CD8-positive, alpha-beta memory T cell (primary cell): ENCODE results near the gene FAM13A. TPM values are rescaled to one million over a fixed set of nuclear protein-coding genes. Genes with fewer than 3 reads are reported as not detected.

ENCODE experiments used
- CTCF ChIA-PET: fragments of 350-600 bp; sonication (Branson Sonifier 250); formaldehyde crosslinking; loops from one replicate; lab custom pipeline; 2021; ENCODE audit warnings: antibody characterized with exemption; lab: Charles Lee
- POLR2A ChIA-PET: fragments of 350-600 bp; sonication (Branson Sonifier 250); formaldehyde crosslinking; loops from one replicate; lab custom pipeline; 2021; ENCODE audit warnings: antibody characterized with exemption; lab: Charles Lee
- DNase-seq, 5 donors: peaks; one replicate each; pipeline versions ENCODE4 v3.0.0 to v3.0.0-alpha.2; 2020 to 2022; ENCODE audit warnings: mixed read lengths in 1 of 5
- H3K27ac ChIP-seq: one replicate; pipeline ENCODE4 v1.7.0; 2013; ENCODE audit warnings: low read depth, mild to moderate bottlenecking, low read length, moderate library complexity
- H3K27me3 ChIP-seq: 2 replicates; pipeline ENCODE4 v1.7.0; 2013; ENCODE audit warnings: low read length, mild to moderate bottlenecking; ENCODE audit not compliant: insufficient read depth, poor library complexity, severe bottlenecking
- H3K36me3 ChIP-seq: 2 replicates; pipeline ENCODE4 v1.7.0; 2013; ENCODE audit warnings: mild to moderate bottlenecking, low read length, moderate library complexity; ENCODE audit not compliant: insufficient read depth
- H3K4me1 ChIP-seq: 2 replicates; pipeline ENCODE4 v1.7.0; 2013; ENCODE audit warnings: mild to moderate bottlenecking, low read length, moderate library complexity; ENCODE audit not compliant: insufficient read depth
- H3K4me3 ChIP-seq: 2 replicates; pipeline ENCODE4 v1.7.0; 2013; ENCODE audit warnings: mild to moderate bottlenecking, low read length
- H3K9me3 ChIP-seq: 2 replicates; pipeline ENCODE4 v1.7.0; 2013; ENCODE audit warnings: mild to moderate bottlenecking, low read length
- H3K27ac Mint-ChIP-seq, 8 donors: one replicate each; pipeline ENCODE4 v1.8.0; 2020 to 2021; ENCODE audit warnings: mixed read lengths in 8 of 8, mild to moderate bottlenecking in 6 of 8, inconsistent platforms in 3 of 8, moderate library complexity in 3 of 8
- H3K27me3 Mint-ChIP-seq, 2 donors: one replicate each; pipeline ENCODE4 v1.8.0; 2020 to 2021; ENCODE audit warnings: mixed read lengths in 2 of 2, mild to moderate bottlenecking in 1 of 2, moderate library complexity in 1 of 2
- H3K36me3 Mint-ChIP-seq, 3 donors: one replicate each; pipeline ENCODE4 v1.8.0; 2020 to 2021; ENCODE audit warnings: mixed read lengths in 3 of 3, inconsistent platforms in 1 of 3, mild to moderate bottlenecking in 1 of 3
- H3K4me1 Mint-ChIP-seq, 3 donors: one replicate each; pipeline ENCODE4 v1.8.0; 2020 to 2021; ENCODE audit warnings: mixed read lengths in 3 of 3, inconsistent platforms in 1 of 3, mild to moderate bottlenecking in 1 of 3
- H3K4me3 Mint-ChIP-seq, 7 donors: one replicate each; pipeline ENCODE4 v1.8.0; 2020 to 2021; ENCODE audit warnings: mixed read lengths in 7 of 7, mild to moderate bottlenecking in 6 of 7, moderate library complexity in 4 of 7, inconsistent platforms in 2 of 7
- H3K9me3 Mint-ChIP-seq, 5 donors: one replicate each; pipeline ENCODE4 v1.8.0; 2020 to 2022; ENCODE audit warnings: mixed read lengths in 5 of 5, mild to moderate bottlenecking in 3 of 5, moderate library complexity in 2 of 5, inconsistent platforms in 1 of 5
- polyA plus RNA-seq: library from polyadenylated mRNA; unstranded; fragments of 300-500 nt; fragmentation: Illumina TruSeq; gene quantifications from one replicate; pipeline ENCODE4 v1.2.3, GENCODE V29; 2021
- total RNA-seq, 2 experiments: library from RNA; stranded (reverse); gene quantifications; one replicate each; pipeline ENCODE4 v1.2.3, GENCODE V29; 2021

Gene FAM13A
- total and polyA plus RNA-seq, 3 experiments from 2014 or later: 1.4 to 1.6 (median 1.4) TPM

DNA sequence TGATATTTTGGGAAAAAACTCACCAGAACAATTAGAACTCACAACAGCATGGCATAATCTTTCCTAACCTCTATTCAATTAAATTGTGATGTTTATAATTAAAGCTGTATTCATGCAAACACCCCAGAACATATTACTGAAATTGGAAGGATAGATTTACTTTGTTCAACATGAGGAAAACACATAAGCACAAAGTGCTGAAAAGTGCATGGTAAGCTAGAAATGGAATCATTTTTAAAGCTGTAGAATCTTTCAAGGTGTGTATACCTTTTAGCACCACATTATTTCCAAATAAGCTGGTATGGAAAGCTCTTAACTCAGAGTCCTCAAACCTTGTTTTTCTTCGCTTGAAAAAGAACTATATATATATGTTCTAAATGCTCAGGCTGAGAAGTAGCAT is 268.6 kb downstream of the FAM13A start:
- Mint-ChIP-seq H3K27me3 (peaks cover 0 to 1% of the 10 kb centered on the region in 2 donors), H3K4me1 (peaks cover 0 to 4% (median 3%) of the 10 kb centered on the region in 3 donors), H3K9me3 (no peaks in the 10 kb centered on the region), H3K4me3 (no peak overlapping the region), H3K36me3 (peaks cover 0 to 22% (median 6%) of the 10 kb centered on the region in 3 donors), H3K27ac (no peak overlapping the region)
- no peak overlapping the region for H3K4me3 ChIP-seq
- ChIA-PET CTCF (interaction anchor here (1.7 kb wide), 1 partner anchor 249 kb away, joined by 5 read pairs; no protein-coding TSS in a partner anchor), POLR2A (no interaction called here)
- H3K27me3 ChIP-seq: no peaks in the 10 kb centered on the region
- H3K4me1 ChIP-seq: no peaks in the 10 kb centered on the region
- no peaks in the 10 kb centered on the region for H3K9me3 ChIP-seq
- H3K27ac ChIP-seq: no peak overlapping the region
- peaks cover 13% of the 10 kb centered on the region for H3K36me3 ChIP-seq
- no peak for DNase-seq

- no peak for DNase-seq
- no peak overlapping the region for H3K27ac Mint-ChIP-seq
- POLR2A ChIA-PET: no interaction called here
- H3K4me1 Mint-ChIP-seq: no peaks in the 10 kb centered on the region
- H3K4me3 Mint-ChIP-seq: no peak overlapping the region
- H3K27me3 Mint-ChIP-seq: peaks cover 0 to 1% of the 10 kb centered on the region in 2 donors
- H3K9me3 ChIP-seq: no peaks in the 10 kb centered on the region
- peaks cover 13% of the 10 kb centered on the region for H3K36me3 ChIP-seq
- no peaks in the 10 kb centered on the region for H3K4me1 ChIP-seq
- no peak overlapping the region for H3K4me3 ChIP-seq
- peaks cover 0 to 22% (median 6%) of the 10 kb centered on the region in 3 donors for H3K36me3 Mint-ChIP-seq
- H3K27ac ChIP-seq: no peak overlapping the region
- no peaks in the 10 kb centered on the region for H3K9me3 Mint-ChIP-seq
- CTCF ChIA-PET: interaction anchor here (0.8 kb wide), 1 partner anchor 245 kb away, joined by 3 read pairs; no protein-coding TSS in a partner anchor
- no peaks in the 10 kb centered on the region for H3K27me3 ChIP-seq
Measured at GRCh38 chr4:88786011-88786410, 271.0 kb downstream of the FAM13A start.

DNA sequence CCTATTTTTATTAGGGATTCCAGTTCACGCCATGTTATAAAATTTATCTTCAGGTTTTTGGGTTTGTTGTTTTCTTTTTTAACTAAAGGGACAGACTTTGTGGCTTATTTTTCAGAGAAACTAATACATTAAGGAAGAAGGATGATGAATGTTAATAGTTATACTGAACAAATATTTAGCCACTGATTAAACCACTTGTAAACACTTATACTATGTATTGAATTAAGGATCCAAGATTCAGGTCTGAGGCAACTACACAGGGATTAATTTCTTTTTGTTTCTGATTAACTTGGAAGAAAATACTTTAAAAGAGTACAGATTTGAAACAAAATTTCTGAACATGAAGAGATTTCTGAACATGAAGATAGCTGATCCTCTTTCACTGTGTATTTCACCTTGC is 276.6 kb downstream of the FAM13A start:
- DNase-seq: no peak
- CTCF ChIA-PET: no interaction called here
- H3K27ac Mint-ChIP-seq: no peak overlapping the region
- H3K4me3 ChIP-seq: no peak overlapping the region
- H3K36me3 Mint-ChIP-seq: peaks cover 5 to 7% (median 6%) of the 10 kb centered on the region in 3 donors
- H3K36me3 ChIP-seq: peaks cover 3% of the 10 kb centered on the region
- H3K27me3 ChIP-seq: no peaks in the 10 kb centered on the region
- no peaks in the 10 kb centered on the region for H3K4me1 ChIP-seq
- POLR2A ChIA-PET: no interaction called here
- H3K27ac ChIP-seq: no peak overlapping the region
- no peaks in the 10 kb centered on the region for H3K9me3 ChIP-seq
- no peaks in the 10 kb centered on the region for H3K9me3 Mint-ChIP-seq
- H3K4me1 Mint-ChIP-seq: no peaks in the 10 kb centered on the region
- H3K27me3 Mint-ChIP-seq: peaks cover 0 to 2% of the 10 kb centered on the region in 2 donors
- no peak overlapping the region for H3K4me3 Mint-ChIP-seq

GRCh38 chr4:88779431-88779830 is 277.6 kb downstream of the FAM13A start:
- CTCF ChIA-PET: no interaction called here
- Mint-ChIP-seq H3K9me3 (no peaks in the 10 kb centered on the region), H3K27me3 (peaks cover 0 to 2% of the 10 kb centered on the region in 2 donors), H3K4me3 (no peak overlapping the region), H3K27ac (no peak overlapping the region), H3K4me1 (no peaks in the 10 kb centered on the region), H3K36me3 (peaks cover 5 to 13% (median 10%) of the 10 kb centered on the region in 3 donors)
- Histone ChIP-seq H3K27ac (no peak overlapping the region), H3K27me3 (no peaks in the 10 kb centered on the region), H3K4me3 (no peak overlapping the region), H3K9me3 (no peaks in the 10 kb centered on the region), H3K36me3 (no peaks in the 10 kb centered on the region), H3K4me1 (no peaks in the 10 kb centered on the region)
- DNase-seq: no peak
- POLR2A ChIA-PET: no interaction called here

- Histone ChIP-seq H3K27ac (no peak overlapping the region), H3K36me3 (no peaks in the 10 kb centered on the region), H3K4me3 (no peak overlapping the region), H3K4me1 (no peaks in the 10 kb centered on the region), H3K9me3 (no peaks in the 10 kb centered on the region), H3K27me3 (no peaks in the 10 kb centered on the region)
- ChIA-PET CTCF (no interaction called here), POLR2A (no interaction called here)
- no peaks in the 10 kb centered on the region for H3K9me3 Mint-ChIP-seq
- H3K4me3 Mint-ChIP-seq: no peak overlapping the region
- no peak for DNase-seq
- peaks cover 0 to 1% of the 10 kb centered on the region in 2 donors for H3K27me3 Mint-ChIP-seq
- peaks cover 2 to 16% (median 14%) of the 10 kb centered on the region in 3 donors for H3K36me3 Mint-ChIP-seq
- H3K4me1 Mint-ChIP-seq: no peaks in the 10 kb centered on the region
- H3K27ac Mint-ChIP-seq: no peak overlapping the region
Measured at GRCh38 chr4:88775529-88775928, 281.5 kb downstream of the FAM13A start.

DNA sequence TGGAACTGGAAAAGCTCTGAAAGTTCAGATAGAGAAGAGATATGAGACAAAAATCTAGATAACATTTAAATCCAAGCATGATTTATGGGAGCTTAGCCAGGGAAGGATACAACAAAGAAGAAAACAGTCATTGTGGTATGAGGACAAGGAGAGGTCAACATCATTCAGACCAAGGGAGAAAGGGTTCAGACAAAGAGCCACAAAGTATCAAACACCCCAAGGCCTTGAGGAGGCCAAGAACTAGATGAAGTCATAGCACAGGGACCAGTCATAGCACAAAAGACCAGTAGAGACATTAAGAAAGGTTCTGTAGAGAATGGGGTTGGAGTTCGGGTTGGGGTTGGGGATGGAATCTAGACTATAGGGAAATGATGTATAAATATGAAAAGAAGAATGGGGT is 282.0 kb downstream of the FAM13A start:
- Histone ChIP-seq H3K27me3 (no peaks in the 10 kb centered on the region), H3K36me3 (no peaks in the 10 kb centered on the region), H3K9me3 (no peaks in the 10 kb centered on the region), H3K4me3 (no peak overlapping the region), H3K4me1 (no peaks in the 10 kb centered on the region), H3K27ac (no peak overlapping the region)
- no peak for DNase-seq
- peaks cover 0 to 13% (median 11%) of the 10 kb centered on the region in 3 donors for H3K36me3 Mint-ChIP-seq
- ChIA-PET CTCF (no interaction called here), POLR2A (no interaction called here)
- H3K4me3 Mint-ChIP-seq: no peak overlapping the region
- H3K27me3 Mint-ChIP-seq: peaks cover 0 to 1% of the 10 kb centered on the region in 2 donors
- H3K4me1 Mint-ChIP-seq: no peaks in the 10 kb centered on the region
- no peak overlapping the region for H3K27ac Mint-ChIP-seq
- H3K9me3 Mint-ChIP-seq: no peaks in the 10 kb centered on the region

DNA sequence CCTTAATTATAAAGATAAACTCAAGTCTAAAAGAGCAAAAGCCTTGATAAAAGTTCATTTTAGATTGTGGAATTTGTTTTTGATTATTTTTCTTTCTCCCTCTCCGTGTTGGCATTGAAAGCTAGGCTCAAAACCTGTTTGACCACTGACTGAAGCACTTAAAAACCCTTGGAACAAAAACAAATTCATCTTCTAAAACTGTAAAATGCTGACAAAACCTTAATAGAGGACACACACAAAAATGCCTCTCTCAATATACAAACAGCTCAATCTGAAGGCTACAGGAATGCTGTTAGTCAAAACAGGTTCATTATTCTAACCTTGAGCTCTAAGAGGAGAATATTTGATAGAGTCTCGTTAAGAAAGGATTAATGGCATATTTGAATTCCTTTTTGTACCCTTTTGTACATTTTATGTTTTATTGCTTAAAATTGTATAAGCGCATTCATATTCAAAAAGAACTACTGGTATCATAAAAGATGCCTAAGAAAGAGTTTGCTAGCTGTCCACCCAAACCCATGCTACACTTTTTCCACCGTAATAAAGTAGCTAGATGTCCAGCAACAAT is 285.0 kb downstream of the FAM13A start:
- CTCF ChIA-PET: interaction anchor here (1.0 kb wide), 1 partner anchor 8 kb away, joined by 3 read pairs; no protein-coding TSS in a partner anchor

DNA sequence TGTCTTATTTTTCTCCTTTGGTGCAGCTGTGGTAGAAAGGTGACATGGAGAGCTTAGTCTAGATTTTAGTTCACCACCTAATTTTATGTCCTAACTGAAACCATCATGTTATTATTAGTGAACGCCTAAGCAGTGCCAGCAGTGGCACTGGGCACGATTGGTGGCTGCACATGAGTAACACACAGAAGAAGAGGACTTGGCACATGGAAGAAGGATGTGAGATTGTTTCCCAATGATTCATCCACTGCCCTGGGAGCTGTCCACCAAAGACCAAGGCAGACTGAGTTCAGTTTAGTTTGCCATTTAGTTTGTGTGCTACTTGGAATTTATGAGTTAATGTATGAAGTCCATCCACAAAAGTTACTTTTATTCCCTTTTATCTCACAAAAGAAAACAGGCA is 291.3 kb downstream of the FAM13A start:
- H3K36me3 ChIP-seq: no peaks in the 10 kb centered on the region
- Mint-ChIP-seq H3K36me3 (peaks cover 0 to 3% (median 1%) of the 10 kb centered on the region in 3 donors), H3K9me3 (peaks cover 0 to 1% (median 0%) of the 10 kb centered on the region in 5 donors), H3K4me1 (no peaks in the 10 kb centered on the region), H3K4me3 (no peak overlapping the region), H3K27ac (no peak overlapping the region), H3K27me3 (peaks cover 0 to 2% of the 10 kb centered on the region in 2 donors)
- DNase-seq: no peak
- POLR2A ChIA-PET: no interaction called here
- no peaks in the 10 kb centered on the region for H3K27me3 ChIP-seq
- H3K4me1 ChIP-seq: no peaks in the 10 kb centered on the region
- no peak overlapping the region for H3K4me3 ChIP-seq
- CTCF ChIA-PET: no interaction called here
- no peak overlapping the region for H3K27ac ChIP-seq
- H3K9me3 ChIP-seq: no peaks in the 10 kb centered on the region

More for the DNA sequence above, 285.0 kb downstream of the FAM13A start:
- H3K4me3 ChIP-seq: no peak overlapping the region
- DNase-seq: no peak
- Mint-ChIP-seq H3K4me3 (no peak overlapping the region), H3K4me1 (no peaks in the 10 kb centered on the region), H3K36me3 (peaks cover 1 to 13% (median 10%) of the 10 kb centered on the region in 3 donors), H3K27me3 (peaks cover 0 to 1% of the 10 kb centered on the region in 2 donors), H3K9me3 (no peaks in the 10 kb centered on the region), H3K27ac (no peak overlapping the region)
- no peaks in the 10 kb centered on the region for H3K27me3 ChIP-seq
- POLR2A ChIA-PET: no interaction called here
- H3K4me1 ChIP-seq: no peaks in the 10 kb centered on the region
- no peak overlapping the region for H3K27ac ChIP-seq
- H3K36me3 ChIP-seq: no peaks in the 10 kb centered on the region
- H3K9me3 ChIP-seq: no peaks in the 10 kb centered on the region
